ENCODE measurements around the gene CACNA1I. TPM values are rescaled to one million over a fixed set of nuclear protein-coding genes. Genes with fewer than 3 reads are reported as not detected.

Gene CACNA1I
- total RNA-seq, 1 donor from 2014 or later, result 0.10 TPM

DNA sequence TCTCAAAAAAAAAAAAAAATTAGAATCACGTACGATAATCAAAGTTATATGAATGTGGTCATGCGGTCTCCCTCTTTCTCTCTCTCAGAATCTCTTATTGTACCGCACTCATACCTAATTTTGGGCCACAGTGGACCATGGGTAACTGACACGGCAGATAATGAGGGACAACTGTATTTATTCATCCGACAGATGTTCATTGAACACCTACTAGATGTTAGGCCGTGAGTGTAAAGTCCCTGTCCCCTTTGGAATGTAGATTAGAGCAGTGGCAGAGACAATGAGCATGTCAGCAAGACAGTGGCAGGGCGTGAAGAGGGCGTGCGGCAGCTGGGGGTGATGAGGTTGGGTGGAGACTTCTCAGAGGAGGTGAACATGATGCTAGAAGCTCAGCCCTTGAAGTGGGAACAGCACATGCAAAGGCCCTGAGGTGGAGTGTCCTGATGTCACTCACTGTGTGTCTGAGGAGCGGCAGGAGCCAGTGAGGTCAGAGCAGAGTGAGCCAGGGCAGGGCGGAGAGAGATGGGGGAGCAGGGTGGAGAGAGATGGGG lies 25.1 kb downstream of the CACNA1I start:
- DNase-seq (ENCODE audit: low spot score), result no peak

DNA sequence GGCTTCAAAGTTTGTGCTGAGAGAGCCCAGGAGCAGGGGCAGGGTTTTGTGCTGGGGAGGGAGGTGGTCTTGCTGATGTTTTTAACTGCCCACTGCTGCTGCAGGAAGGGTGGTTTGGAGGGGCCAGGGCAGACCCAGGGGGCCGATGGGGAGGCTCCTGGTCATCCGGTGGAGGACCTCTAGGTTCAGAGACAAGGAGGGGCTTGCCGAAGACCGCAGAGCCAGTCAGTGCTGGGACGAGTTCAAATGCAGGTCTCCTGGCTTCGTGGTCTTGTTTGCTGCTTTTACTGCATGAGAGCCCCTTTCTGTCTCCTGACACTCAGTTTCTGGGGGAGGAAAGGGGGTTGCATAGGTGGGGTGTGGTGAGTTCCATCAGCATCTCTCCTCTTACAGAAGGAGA lies 26.0 kb downstream of the CACNA1I start:
- DNase-seq (ENCODE audit: low spot score), result no peak

DNA sequence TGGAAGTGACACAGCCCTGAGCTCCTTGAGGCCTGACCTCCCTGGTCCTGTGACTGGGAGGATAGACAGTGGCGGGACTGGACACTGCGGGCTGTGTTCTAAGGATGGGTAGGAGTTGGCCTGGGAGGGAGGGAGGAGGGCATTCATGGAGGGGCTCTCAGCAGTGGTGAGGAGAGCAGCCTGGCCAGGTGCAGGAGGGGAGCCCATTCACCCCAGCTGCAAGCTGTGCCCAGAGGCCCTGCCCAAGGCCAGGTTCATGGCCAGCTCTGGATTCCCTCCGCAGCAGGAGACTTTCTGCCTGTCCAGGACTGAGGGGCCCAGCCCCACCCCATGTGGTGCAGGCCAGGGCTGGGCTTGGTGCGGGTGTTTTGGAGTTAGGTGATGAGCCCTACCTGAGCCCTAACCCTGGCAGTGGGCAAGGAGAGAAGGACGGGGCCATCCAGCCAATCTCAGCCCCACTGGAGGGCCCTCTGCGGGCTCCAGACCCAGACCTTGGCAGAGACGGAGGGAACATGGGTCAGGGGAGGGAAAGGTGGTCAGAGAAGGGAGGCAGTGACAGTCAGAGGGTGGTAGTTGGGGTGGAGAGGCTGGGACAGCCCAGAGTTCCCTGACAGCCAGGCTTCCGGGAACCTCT lies 26.8 kb downstream of the CACNA1I start:
- DNase-seq (ENCODE audit: low spot score), result no peak

DNA sequence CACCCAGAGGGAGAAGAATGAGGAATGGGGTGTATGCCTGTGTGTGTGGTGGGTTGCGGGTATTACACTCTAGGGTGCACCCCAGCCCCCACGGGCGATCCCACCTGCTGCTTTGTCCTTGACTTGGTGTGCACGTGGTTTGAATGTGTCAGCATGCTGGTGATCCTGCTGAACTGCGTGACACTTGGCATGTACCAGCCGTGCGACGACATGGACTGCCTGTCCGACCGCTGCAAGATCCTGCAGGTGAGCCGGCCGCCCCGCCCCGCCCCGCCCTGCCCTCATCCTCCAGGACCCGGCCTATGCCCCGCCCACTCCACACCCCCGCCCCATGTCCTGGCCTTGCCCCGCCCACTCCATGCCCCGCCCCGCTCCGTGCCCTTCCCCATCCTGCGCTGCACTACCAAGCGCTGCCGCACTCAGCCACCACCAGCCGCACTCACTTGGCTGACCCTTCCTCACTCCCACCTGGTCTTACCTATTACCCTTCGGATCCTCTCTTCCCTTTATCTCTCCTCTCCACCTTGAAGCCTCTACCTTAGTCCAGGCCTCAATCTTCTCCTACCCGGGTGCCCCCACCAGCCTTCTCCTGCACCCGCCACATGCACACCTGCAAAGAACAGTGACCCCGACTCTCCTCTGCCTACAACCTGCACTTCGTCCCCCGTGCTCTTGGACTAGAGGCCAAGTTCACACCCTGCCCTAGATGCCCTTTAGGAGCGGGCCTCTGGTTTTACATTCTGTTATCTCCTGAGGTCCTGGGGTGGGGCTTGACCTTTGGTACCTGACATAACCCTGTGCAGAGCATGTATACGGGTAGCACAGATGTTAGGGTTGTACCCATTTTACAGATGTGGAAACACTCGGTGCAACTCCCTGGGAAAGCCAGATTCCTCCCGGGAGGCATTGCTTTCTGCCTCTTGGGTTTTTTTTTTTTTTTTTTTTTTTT lies 27.7 kb downstream of the CACNA1I start:
- no peak for DNase-seq (ENCODE audit: low spot score)

DNA sequence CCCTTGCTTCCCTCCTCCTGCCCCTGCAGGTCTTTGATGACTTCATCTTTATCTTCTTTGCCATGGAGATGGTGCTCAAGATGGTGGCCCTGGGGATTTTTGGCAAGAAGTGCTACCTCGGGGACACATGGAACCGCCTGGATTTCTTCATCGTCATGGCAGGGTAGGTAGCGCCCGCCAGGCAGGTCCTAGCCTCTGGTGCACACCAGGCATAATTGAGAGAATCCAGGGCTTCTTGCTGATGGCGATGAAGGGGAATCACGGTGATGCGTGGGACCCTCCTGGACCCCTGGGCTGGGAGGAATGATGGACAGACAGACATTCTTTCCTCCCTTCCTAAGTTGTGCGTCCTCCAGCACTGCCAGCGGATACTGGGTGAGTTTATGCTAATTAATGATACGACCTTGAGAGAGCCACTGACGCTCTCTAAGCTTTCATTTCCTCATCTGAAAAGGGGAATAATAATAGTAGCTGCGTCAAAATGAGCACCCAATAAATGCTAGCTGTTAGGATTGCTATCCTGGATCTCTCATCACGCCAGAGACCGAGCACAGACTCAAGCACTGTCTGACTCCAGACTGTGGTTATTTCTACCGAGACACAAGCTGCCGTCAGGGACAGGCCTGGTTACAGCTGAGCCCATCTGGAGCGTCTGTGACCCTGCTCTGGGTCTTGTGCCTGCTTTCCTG lies 30.1 kb downstream of the CACNA1I start:
- DNase-seq (ENCODE audit: low spot score), result no peak

DNA sequence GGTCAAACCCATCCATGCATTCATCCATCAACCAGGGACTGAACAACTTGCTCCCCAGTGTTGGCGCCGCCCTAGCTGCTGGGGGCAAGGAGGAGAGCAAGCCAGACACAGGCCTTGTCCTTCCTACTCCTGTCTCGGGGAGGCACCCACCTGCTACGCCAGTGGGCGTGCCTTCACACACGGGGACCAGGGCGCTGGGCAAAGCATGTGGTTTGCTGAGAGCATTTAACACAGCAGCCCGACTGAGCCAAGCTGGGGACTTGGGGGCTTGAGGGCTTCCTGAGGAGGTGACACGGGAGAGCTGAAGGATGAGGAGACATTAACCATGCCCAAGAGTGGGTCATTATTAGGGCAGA lies 30.6 kb downstream of the CACNA1I start:
- no peak for DNase-seq (ENCODE audit: low spot score)

DNA sequence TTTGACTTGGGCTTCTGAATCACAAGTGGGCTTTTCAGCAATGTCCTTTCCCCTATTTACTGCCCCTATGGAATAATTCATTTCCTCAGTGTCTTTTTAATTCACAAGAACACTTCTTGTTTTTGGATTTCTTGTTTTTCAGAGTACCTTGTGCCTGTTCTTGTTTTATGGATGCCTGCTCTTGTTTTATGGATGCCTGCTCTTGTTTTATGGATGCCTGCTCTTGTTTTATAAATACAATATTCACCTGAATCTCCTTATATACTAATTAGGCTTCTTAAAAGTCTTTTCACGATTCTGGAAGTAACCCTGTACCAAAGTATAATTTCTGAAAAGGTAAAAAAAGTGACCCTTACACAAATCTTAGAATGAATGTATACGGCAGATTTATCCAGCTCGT lies 32.8 kb downstream of the CACNA1I start:
- DNase-seq (ENCODE audit: low spot score), result no peak

DNA sequence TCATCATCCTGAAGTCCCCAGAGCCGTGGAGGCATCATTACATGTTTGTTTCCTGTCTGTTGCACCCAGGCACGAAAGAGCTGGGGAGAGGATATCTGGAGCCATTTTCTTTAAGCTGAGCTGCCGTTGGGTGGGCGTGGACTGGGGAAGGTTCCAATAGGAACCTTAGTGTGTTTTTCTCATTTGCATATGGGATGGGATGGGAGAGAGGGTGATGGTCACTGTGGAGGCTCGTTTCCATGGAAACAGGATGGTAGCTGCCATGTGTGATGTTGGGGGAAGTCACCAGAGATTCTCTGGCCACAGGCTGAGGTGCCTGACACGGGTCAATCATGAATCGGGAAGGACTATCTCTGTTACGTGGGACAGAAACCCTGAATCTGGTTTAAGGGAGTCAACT lies 39.7 kb downstream of the CACNA1I start:
- DNase-seq (ENCODE audit: low spot score), result no peak

DNA sequence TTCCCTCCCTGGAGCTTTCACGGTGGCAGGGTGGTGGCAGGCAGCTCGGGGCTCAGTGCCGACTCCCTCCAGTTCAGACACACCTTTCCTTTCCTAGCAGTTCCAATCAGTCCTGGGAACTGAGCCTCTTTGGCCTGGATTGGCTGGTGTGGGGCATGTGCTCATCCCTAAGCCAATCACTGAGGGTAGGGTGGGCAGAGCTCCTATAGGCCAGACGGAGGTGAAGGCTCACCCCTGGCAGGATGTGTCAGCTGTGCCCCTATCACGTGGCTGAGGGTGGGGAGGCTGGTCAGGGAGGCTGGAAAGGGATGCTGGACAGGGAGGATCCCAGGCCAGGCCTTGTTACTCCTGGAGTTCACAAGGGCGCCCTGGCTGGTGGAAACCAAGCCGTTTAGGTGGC lies 40.2 kb downstream of the CACNA1I start:
- no peak for DNase-seq (ENCODE audit: low spot score)

DNA sequence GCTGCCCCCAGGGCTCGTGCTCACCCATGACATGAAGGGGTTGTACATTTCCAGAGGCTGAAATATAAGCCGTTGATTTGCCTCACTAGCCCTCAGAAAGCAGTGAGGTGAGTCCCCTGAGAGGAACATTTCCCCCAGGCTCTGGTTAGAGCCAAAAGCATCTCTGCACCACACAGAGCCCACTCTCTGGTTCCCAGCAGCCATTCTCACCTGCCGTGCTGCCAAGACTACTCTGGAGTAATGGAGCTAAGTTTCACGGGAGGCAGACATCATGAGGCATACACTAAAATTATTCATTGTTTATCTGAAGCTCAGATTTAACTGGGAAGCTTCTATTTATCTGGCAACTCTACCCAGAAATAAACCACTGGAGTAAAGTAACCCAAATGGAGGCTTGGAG lies 40.8 kb downstream of the CACNA1I start:
- no peak for DNase-seq (ENCODE audit: low spot score)

DNA sequence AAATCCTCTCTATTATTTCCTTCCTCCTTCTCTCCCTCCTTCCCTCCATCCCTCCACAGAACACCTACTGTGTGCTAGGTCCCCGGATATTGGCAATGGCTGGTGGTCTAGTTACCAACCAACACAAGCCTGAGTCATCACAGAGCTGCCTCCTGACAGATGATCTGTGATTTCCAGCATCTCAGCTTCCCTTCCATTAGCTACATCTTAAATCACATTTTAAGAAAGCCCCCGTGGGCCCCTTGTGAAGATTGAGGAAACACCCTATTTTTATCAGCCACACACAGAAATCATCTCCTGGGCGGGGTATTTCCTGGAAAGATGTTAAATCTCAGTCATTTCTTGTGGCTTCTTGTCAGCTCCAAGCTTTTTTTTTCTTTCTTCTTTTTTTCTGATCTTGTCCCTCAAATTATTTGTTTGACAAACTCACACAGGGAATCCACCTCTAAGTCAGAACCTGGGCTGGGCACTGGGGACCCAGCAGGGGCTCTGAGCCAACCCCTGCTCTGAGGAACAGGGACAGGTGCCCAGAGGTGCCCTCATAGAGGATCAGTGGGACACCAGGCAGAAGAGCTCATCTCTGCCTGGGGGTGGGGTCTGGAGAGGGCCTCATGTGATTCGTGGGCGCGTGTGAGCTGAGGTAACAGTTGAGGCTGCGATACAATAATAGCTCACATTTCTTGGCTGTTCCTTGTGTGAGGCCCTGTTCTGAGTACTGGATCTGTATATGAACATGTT lies 42.4 kb downstream of the CACNA1I start:
- DNase-seq (ENCODE audit: low spot score), result no peak

DNA sequence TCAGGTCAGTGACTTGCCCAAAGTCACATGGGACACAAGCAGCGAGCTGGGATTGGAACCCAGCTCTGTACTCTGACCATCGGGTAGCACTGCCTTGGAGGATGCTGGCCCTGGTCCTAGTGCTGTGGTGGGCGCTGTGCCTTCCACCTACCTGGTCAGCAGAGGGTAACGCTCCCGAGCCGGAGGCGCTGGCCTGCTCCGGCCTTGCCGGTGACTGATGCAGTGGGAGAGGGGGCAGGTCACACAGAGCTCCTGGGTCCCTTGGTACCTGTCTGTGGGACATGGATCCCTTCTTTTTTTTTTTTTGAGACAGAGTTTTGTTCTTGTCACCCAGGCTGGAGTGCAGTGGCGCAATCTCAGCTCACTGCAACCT lies 43.0 kb downstream of the CACNA1I start:
- DNase-seq (ENCODE audit: low spot score), result no peak

DNA sequence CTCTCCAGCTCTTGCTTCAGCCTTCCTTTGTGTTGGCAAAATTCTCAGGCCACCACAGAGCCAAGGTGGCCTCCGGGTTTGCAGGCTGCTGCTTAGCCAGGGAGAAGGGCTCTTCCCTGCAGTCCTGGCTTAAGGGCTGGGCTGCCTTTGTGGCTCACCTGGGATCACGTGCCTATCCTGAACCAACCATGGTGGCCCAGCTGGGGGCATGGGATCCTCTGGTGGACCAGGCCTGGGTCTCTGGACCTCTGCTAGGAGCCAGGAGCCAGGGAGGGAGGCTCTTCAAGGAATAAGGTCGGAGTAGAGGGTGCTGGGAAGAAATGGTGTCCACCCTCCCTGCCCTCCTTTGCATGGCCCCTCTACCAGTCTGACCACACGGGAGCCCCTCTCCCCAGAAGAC lies 43.9 kb downstream of the CACNA1I start:
- DNase-seq (ENCODE audit: low spot score), result no peak

DNA sequence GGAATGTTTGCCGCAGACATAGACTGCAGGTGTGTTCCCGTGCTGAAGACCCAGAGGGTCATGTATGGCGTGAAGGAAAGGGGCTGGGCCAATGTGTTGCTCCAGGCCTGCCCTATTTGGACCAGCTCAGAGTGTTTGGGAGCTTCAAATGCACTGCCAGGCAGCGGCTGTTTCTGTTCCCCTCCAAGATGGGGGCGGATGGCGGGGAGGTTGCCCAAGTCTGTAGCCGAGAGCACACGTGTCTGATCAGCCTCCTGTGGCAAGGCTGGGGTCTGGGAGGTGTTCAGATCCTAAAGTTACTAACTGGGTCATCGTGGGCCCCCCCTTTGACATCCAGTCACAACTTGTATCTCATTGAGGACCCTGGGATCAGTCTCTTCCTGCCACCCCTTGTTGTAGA lies 45.5 kb downstream of the CACNA1I start:
- no peak for DNase-seq (ENCODE audit: low spot score)

DNA sequence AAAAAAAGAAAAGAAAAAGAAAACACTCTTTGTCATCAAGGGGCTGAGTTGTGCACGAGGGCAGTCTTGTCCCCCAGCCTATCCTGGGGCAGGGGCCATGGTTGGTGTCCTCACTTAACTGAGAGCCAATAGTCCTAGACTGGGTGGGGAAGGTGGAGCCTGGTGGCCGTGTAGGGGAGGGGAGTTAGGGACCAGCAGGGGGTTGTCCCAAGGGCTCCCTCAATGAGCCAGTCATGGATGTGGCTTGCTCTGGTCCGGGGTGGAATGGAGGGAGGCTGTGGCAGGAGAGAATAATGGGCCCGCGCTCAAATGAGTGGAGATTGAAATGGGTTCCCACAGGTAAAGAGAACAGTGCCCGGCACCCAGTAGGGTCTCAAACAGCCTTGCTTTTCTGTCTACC lies 46.2 kb downstream of the CACNA1I start:
- no peak for DNase-seq (ENCODE audit: low spot score)

DNA sequence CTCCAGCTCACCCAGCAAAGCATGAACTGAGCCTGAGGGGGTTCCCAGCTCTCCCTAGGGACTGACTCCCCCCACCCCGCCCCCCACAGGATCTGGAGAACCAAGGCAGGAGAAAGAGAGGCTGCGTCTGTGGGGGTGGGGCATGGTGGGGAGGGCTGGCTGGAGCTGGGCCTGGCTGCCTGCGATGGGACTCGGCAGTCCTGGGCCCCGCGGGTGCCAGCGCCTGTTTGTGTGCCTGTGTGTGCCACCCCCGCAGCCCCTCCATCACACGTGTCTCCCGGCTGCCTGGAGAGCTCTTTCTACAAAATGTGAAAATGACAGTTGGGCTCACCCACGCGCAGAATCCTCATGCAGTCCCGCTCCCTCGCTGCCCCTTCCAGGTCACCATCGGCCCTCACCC lies 46.8 kb downstream of the CACNA1I start:
- DNase-seq (ENCODE audit: low spot score), result no peak

DNA sequence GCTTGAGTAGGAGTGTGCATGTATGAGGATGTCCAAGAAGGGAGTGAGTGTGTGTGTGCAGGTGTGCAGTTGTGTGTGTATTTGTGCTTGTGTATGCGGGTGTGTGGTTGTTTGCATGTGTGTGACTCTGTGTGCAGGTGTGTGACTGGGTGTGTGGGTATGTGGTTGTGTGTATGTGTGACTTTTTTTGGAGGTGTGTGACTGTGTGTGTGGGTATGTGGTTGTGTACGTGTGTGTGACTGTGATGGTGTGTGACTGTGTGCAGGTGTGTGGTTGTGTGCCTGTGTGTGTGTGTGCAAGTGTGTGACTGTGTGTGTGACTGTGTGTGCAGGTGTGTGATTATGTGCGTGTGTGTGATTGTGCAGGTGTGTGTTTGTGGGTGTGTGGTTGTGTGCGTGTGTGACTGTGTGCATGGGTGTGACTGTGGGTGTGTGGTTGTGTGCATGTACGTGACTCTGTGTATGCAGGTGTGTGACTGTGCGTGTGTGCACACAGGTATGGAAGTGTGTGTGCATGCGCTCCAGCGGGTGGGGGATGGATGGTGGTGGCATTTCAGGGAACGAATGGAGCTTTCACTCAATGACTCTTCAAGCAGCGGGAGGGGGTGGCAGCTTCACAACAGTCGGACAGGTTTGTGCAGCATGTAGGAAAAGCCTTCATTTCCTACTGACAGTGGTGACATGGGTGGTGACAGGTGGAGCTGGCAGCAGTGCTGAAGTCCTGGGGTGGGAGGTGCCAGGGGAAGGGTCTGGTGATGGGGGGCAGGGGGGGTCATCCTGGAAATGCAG lies 47.6 kb downstream of the CACNA1I start:
- DNase-seq (ENCODE audit: low spot score), result no peak

DNA sequence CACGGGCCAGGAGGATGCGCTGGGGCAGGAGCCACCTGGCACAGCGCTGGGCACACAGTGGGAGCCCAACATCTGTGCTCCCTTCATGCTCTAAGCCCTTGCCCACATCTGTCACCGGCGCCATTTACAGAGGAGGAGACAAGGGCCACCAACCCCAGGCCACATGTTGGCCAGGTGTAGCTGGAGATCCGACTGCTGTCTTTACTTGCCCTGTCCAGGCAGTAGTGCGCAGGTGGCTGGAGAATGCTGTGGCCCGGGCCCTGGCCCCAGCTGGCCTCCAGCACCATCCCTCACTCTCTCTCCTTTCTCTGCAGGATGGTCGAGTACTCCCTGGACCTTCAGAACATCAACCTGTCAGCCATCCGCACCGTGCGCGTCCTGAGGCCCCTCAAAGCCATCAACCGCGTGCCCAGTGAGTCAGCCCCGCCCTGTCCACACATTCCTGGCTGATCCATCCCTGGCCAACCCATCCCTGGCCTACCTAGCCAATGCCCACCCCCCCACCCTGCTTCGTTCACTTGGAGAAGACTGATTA lies 48.5 kb downstream of the CACNA1I start:
- DNase-seq (ENCODE audit: low spot score), result no peak

DNA sequence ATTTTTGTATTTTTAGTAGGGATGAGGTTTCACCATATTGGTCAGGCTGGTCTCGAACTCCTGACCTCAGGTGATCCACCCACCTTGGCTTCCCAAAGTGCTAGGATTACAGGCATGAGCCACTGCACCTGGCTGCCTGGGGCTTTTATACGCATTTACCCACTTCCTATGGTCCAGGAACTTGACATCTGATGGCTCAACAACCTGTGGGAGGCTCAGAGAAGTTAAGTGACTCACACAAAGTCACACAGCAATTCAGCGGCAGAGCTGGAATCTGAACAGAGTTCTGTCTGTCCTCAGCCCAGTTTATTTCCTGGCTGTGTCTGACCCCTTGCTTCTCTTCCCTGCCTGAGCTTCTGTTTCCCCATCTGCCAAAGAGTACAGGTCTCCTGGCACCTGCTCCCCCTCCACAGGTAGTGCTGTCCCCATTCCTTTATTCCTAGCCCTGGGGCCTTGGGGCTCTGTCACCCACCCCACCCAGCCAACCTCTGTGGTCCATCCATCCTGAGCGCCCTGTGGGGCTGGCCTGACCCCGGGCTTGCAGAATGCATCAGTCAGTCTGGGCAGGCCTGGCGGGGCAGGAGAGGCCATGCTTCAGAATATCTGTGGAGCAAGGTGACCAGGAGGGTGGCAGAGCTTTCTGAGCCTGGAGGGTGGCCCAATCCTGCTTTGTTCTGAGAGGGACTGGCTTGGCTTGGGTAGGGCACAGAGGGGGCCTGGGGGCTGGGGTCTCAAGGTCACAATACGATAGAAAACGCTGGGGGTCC lies 50.6 kb downstream of the CACNA1I start:
- DNase-seq (ENCODE audit: low spot score), result no peak
